ENCODE results near the gene HPGD. TPM values are rescaled to one million over a fixed set of nuclear protein-coding genes. Genes with fewer than 3 reads are reported as not detected.
A peak's percentile ranks its signal among the peaks of the same experiment; 100 is the strongest.

HPGD gene
- total and polyA plus RNA-seq, 9 of the 15 experiments (the other 6 are each of a cell fraction or from before 2014, with no cell fraction given), result 2.3 to 8.6 (median 4.8) TPM

DNA sequence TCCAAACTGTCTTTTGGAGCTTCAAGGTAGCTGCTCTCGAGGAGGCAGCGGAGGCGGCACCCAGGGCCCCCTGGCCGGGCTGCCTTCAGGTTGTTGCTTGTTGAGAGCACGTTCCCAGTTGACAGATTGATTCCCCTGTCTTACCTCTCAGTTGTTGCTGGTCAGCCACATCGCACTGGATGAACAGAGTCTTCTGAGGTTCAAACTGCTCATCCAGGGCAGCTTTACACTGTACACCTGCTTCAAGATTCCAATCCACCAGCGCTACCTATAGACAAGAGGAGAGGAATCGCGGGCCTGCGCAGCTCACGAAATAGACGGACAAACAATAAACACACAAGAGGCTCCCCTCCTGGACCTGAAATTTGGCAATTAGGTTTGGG, 497 bp downstream of the HPGD start (continued):
- TF ChIP-seq MXI1 (IDR thresholded peaks at IDR 0.05; ENCODE audit: low read depth, low read length), result no peak
- TF ChIP-seq MAFK (IDR thresholded peaks at IDR 0.05; ENCODE audit: low read length), result no peak
- TF ChIP-seq FUS (optimal IDR thresholded peaks at IDR 0.05; ENCODE audit: low read depth, low read length), result no peak
- TF ChIP-seq ZFP36 (IDR thresholded peaks at IDR 0.05; ENCODE audit: low read depth, low read length, partially characterized antibody), result no peak
- no peak for TF ChIP-seq RB1 (IDR thresholded peaks at IDR 0.05; ENCODE audit: low read depth)
- TF ChIP-seq, protein P1, sequence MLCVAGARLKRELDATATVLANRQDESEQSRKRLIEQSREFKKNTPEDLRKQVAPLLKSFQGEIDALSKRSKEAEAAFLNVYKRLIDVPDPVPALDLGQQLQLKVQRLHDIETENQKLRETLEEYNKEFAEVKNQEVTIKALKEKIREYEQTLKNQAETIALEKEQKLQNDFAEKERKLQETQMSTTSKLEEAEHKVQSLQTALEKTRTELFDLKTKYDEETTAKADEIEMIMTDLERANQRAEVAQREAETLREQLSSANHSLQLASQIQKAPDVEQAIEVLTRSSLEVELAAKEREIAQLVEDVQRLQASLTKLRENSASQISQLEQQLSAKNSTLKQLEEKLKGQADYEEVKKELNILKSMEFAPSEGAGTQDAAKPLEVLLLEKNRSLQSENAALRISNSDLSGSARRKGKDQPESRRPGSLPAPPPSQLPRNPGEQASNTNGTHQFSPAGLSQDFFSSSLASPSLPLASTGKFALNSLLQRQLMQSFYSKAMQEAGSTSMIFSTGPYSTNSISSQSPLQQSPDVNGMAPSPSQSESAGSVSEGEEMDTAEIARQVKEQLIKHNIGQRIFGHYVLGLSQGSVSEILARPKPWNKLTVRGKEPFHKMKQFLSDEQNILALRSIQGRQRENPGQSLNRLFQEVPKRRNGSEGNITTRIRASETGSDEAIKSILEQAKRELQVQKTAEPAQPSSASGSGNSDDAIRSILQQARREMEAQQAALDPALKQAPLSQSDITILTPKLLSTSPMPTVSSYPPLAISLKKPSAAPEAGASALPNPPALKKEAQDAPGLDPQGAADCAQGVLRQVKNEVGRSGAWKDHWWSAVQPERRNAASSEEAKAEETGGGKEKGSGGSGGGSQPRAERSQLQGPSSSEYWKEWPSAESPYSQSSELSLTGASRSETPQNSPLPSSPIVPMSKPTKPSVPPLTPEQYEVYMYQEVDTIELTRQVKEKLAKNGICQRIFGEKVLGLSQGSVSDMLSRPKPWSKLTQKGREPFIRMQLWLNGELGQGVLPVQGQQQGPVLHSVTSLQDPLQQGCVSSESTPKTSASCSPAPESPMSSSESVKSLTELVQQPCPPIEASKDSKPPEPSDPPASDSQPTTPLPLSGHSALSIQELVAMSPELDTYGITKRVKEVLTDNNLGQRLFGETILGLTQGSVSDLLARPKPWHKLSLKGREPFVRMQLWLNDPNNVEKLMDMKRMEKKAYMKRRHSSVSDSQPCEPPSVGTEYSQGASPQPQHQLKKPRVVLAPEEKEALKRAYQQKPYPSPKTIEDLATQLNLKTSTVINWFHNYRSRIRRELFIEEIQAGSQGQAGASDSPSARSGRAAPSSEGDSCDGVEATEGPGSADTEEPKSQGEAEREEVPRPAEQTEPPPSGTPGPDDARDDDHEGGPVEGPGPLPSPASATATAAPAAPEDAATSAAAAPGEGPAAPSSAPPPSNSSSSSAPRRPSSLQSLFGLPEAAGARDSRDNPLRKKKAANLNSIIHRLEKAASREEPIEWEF (CRISPR knock-in tag; IDR thresholded peaks at IDR 0.05), result no peak
- TF ChIP-seq PHF20 (IDR thresholded peaks at IDR 0.05; ENCODE audit: partially characterized antibody), result no peak
- TF ChIP-seq POLR2AphosphoS2 (IDR thresholded peaks at IDR 0.05; ENCODE audit: low read length), result no peak
- TF ChIP-seq HNRNPLL (IDR thresholded peaks at IDR 0.05; ENCODE audit: low read depth, low read length, poor library complexity, severe bottlenecking), result no peak
- no peak for TF ChIP-seq BRD4 (IDR thresholded peaks at IDR 0.05)
- TF ChIP-seq, protein P2, sequence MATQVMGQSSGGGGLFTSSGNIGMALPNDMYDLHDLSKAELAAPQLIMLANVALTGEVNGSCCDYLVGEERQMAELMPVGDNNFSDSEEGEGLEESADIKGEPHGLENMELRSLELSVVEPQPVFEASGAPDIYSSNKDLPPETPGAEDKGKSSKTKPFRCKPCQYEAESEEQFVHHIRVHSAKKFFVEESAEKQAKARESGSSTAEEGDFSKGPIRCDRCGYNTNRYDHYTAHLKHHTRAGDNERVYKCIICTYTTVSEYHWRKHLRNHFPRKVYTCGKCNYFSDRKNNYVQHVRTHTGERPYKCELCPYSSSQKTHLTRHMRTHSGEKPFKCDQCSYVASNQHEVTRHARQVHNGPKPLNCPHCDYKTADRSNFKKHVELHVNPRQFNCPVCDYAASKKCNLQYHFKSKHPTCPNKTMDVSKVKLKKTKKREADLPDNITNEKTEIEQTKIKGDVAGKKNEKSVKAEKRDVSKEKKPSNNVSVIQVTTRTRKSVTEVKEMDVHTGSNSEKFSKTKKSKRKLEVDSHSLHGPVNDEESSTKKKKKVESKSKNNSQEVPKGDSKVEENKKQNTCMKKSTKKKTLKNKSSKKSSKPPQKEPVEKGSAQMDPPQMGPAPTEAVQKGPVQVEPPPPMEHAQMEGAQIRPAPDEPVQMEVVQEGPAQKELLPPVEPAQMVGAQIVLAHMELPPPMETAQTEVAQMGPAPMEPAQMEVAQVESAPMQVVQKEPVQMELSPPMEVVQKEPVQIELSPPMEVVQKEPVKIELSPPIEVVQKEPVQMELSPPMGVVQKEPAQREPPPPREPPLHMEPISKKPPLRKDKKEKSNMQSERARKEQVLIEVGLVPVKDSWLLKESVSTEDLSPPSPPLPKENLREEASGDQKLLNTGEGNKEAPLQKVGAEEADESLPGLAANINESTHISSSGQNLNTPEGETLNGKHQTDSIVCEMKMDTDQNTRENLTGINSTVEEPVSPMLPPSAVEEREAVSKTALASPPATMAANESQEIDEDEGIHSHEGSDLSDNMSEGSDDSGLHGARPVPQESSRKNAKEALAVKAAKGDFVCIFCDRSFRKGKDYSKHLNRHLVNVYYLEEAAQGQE (IDR thresholded peaks at IDR 0.05; ENCODE audit: borderline replicate concordance), result peak; percentile 13; the same call in 1 of the 2 replicates
- TF ChIP-seq, protein P2 (CRISPR knock-in tag; IDR thresholded peaks at IDR 0.05; ENCODE audit: low read depth), result no peak
- no peak for TF ChIP-seq GABPA (tag; conservative IDR thresholded peaks at IDR 0.05; ENCODE audit: low read depth)
- no peak for TF ChIP-seq CHCHD3 (CRISPR knock-in tag; IDR thresholded peaks at IDR 0.05)
- no peak for TF ChIP-seq RBM17 (IDR thresholded peaks at IDR 0.05; ENCODE audit: borderline replicate concordance, low read depth, low read length)
- no peak for TF ChIP-seq ZNF41 (CRISPR knock-in tag; conservative IDR thresholded peaks at IDR 0.05)
- TF ChIP-seq CBX3 (IDR thresholded peaks at IDR 0.05; ENCODE audit: borderline replicate concordance in 1 of 2, low read length in 2 of 2), result no peak
- no peak for TF ChIP-seq POLR2AphosphoS5 (IDR thresholded peaks at IDR 0.05; ENCODE audit: control insufficient read depth, insufficient read depth, low read depth, low read length)
